ENCODE data around the gene HCFC2. TPM values are rescaled to one million over a fixed set of nuclear protein-coding genes. Genes with fewer than 3 reads are reported as not detected.

Gene HCFC2
- total RNA-seq, 4 donors from 2014 or later, result 29.0 to 54.5 (median 36.1) TPM

DNA sequence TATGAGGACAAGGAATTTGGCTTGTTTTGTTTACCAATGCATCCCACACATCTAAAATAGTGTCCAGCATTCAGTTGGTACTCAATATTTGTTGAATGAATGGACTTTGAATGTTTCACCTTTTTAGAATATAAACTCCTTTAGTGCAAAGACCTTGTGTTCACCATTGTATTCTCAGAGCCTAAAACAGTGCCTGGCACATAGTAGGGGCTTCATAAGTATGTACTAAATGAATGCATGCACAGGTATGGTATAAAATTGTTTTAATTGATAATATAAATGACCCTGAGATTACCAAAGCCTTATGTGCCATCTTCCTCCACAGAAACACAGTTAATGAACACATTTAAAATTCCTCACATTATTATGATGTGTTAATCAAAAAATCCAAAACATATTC, 78.7 kb downstream of the HCFC2 start:
- peaks cover 0 to 13% (median 4%) of the 10 kb centered on the region in 3 donors for H3K4me1 ChIP-seq
- H3K27ac ChIP-seq, result no peak overlapping the region
- H3K9me3 ChIP-seq, result no peaks in the 10 kb centered on the region
- no peak for ATAC-seq
- H3K36me3 ChIP-seq, result no peaks in the 10 kb centered on the region
- H3K4me3 ChIP-seq, result no peak overlapping the region
- TF ChIP-seq POLR2AphosphoS5 (IDR thresholded peaks at IDR 0.05), result no peak
- no peak for TF ChIP-seq POLR2A (IDR thresholded peaks at IDR 0.05)
- TF ChIP-seq, protein P1, sequence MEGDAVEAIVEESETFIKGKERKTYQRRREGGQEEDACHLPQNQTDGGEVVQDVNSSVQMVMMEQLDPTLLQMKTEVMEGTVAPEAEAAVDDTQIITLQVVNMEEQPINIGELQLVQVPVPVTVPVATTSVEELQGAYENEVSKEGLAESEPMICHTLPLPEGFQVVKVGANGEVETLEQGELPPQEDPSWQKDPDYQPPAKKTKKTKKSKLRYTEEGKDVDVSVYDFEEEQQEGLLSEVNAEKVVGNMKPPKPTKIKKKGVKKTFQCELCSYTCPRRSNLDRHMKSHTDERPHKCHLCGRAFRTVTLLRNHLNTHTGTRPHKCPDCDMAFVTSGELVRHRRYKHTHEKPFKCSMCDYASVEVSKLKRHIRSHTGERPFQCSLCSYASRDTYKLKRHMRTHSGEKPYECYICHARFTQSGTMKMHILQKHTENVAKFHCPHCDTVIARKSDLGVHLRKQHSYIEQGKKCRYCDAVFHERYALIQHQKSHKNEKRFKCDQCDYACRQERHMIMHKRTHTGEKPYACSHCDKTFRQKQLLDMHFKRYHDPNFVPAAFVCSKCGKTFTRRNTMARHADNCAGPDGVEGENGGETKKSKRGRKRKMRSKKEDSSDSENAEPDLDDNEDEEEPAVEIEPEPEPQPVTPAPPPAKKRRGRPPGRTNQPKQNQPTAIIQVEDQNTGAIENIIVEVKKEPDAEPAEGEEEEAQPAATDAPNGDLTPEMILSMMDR (IDR thresholded peaks at IDR 0.05), result no peak
- TF ChIP-seq EP300 (IDR thresholded peaks at IDR 0.05), result no peak
- no peaks in the 10 kb centered on the region for H3K27me3 ChIP-seq

DNA sequence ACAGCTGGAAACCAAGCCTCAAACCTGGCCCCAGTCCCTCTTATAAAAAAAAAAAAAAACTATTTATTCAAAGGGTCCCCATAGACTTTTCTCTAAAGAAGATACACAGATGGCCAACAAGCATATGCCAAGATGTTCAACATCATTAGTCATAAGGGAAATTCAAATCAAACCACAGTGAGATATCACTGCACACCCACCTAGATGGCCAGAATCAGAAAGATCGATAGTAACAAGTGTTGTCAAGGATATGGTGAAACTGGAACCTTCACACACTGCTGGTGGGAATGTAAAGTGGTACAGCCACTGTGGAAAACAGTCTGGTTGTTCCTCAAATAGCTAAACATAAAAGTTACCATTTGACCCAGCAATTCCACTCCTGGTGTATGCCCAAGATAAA, 79.6 kb downstream of the HCFC2 start:
- Histone ChIP-seq H3K36me3 (no peaks in the 10 kb centered on the region), H3K27ac (no peak overlapping the region), H3K9me3 (no peaks in the 10 kb centered on the region), H3K27me3 (no peaks in the 10 kb centered on the region), H3K4me3 (no peak overlapping the region), H3K4me1 (peaks cover 0 to 6% (median 0%) of the 10 kb centered on the region in 3 donors)
- TF ChIP-seq, protein P1 (IDR thresholded peaks at IDR 0.05), result no peak
- TF ChIP-seq POLR2A (IDR thresholded peaks at IDR 0.05) (no peak), EP300 (IDR thresholded peaks at IDR 0.05) (no peak), POLR2AphosphoS5 (IDR thresholded peaks at IDR 0.05) (no peak)
- no peak for ATAC-seq
- 88 to 100% methylated on average over 1 of the region's 1 CpG for WGBS, 2 donors (ENCODE audit: low coverage in 1 of 2)

DNA sequence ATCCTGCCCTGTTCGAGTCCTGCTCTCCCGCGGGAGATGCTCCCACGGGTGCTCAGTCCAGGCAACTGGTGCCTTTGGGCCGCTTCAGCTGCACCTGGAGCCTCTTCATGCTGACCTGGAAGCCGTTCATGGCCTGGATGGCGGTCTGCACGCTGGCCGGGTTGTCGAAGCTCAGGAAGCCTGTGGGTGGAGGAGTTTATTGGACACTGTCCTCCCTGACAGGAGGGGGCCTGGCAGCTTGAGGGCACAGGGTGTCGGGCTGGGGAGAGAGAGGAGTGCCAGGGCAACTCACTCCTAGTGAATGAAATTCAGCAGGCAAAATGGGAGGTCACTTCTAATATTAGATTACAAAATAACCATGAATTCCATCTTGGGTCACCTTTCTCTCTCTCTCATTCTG, 83.0 kb downstream of the HCFC2 start:
- Histone ChIP-seq H3K4me3 (no peak overlapping the region), H3K9me3 (no peaks in the 10 kb centered on the region)

DNA sequence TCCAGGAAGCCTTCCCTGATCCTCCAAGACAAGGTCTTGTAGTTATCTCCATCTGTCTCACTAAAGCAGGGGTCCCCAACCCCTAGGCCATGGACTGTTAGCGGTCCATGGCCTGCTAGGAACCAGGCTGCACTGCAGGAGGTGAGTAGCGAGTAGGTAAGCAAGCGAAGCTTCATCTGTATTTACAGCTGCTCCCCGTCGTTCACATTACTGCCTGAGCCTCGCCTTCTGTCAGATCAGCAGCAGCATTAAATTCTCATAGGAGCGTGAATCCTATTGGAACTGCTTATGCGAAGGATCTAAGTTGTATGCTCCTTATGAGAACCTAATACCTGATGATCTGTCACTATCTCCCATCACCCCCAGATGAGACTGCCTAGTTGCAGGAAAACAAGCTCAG, 86.1 kb downstream of the HCFC2 start:
- ATAC-seq, result no peak
- Histone ChIP-seq H3K27ac (no peak overlapping the region), H3K4me3 (no peak overlapping the region), H3K9me3 (no peaks in the 10 kb centered on the region), H3K36me3 (no peaks in the 10 kb centered on the region), H3K4me1 (no peaks in the 10 kb centered on the region), H3K27me3 (no peaks in the 10 kb centered on the region)
- WGBS, 2 donors (ENCODE audit: low coverage in 1 of 2), result 81 to 85% methylated on average over 6 to 8 of the region's 8 CpGs
- TF ChIP-seq POLR2AphosphoS5 (IDR thresholded peaks at IDR 0.05), result no peak
- no peak for TF ChIP-seq EP300 (IDR thresholded peaks at IDR 0.05)
- TF ChIP-seq, protein P1 (IDR thresholded peaks at IDR 0.05), result no peak
- no peak for TF ChIP-seq POLR2A (IDR thresholded peaks at IDR 0.05)

More for the DNA sequence above, 83.0 kb downstream of the HCFC2 start:
- no peak overlapping the region for H3K27ac ChIP-seq
- no peaks in the 10 kb centered on the region for H3K27me3 ChIP-seq
- H3K36me3 ChIP-seq, result no peaks in the 10 kb centered on the region
- WGBS, 2 donors (ENCODE audit: low coverage in 1 of 2), result 86 to 87% methylated on average over 4 to 8 of the region's 11 CpGs
- no peaks in the 10 kb centered on the region for H3K4me1 ChIP-seq
- TF ChIP-seq, protein P1 (IDR thresholded peaks at IDR 0.05), result no peak
- TF ChIP-seq POLR2A (IDR thresholded peaks at IDR 0.05) (no peak), EP300 (IDR thresholded peaks at IDR 0.05) (no peak), POLR2AphosphoS5 (IDR thresholded peaks at IDR 0.05) (no peak)
- no peak for ATAC-seq

DNA sequence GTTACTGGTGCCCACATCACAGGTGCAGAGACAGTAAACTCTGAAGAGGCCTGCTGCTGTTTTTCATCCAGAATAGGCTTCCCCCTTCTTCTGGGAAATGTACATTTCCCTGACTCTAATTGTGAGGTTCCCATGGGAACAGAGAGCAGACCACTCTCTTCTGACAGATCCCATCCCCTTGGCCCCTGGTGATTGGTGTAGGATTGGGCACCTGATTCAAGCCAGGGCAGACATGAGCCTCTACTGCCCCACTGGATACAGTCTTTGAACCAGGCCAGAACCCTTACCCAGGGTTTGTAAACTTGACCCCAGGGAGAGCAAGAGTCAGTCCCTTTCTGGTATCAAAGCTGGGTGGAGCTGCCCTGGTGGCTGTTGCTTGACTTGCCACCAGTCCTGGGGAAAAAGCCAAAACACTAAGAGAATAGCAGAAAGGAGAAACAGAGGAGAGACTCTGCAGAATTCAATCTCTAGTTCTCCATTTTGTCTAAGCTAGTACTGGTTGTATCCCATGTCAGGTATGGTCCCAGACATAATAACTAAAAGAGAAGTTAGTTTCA, 88.4 kb downstream of the HCFC2 start:
- Histone ChIP-seq H3K27me3 (no peaks in the 10 kb centered on the region), H3K9me3 (no peaks in the 10 kb centered on the region), H3K4me1 (no peaks in the 10 kb centered on the region), H3K4me3 (no peak overlapping the region), H3K27ac (no peak overlapping the region), H3K36me3 (no peaks in the 10 kb centered on the region)
- TF ChIP-seq, protein P1 (IDR thresholded peaks at IDR 0.05), result no peak
- TF ChIP-seq POLR2A (IDR thresholded peaks at IDR 0.05), result no peak
- no peak for TF ChIP-seq POLR2AphosphoS5 (IDR thresholded peaks at IDR 0.05)
- TF ChIP-seq EP300 (IDR thresholded peaks at IDR 0.05), result no peak
- ATAC-seq, result no peak
